Neural crest cell (in vitro differentiated cells): ENCODE results near the gene PIK3C2G. TPM values are rescaled to one million over a fixed set of nuclear protein-coding genes. Genes with fewer than 3 reads are reported as not detected.

ENCODE experiments used
- DNase-seq: peaks from one replicate; pipeline ENCODE4 v3.0.0; 2021; ENCODE audit warnings: low read depth, mixed read lengths, low spot score
- H3K27ac Mint-ChIP-seq: one replicate; pipeline ENCODE4 v1.8.0; 2021; ENCODE audit warnings: mild to moderate bottlenecking, mixed read lengths; ENCODE audit not compliant: unreplicated experiment
- H3K27me3 Mint-ChIP-seq: 2 replicates; pipeline ENCODE4 v1.8.0; 2021; ENCODE audit warnings: low read depth, mild to moderate bottlenecking, mixed read lengths
- H3K36me3 Mint-ChIP-seq: 2 replicates; pipeline ENCODE4 v1.8.0; 2021; ENCODE audit warnings: low read depth, mild to moderate bottlenecking, mixed read lengths
- H3K4me1 Mint-ChIP-seq: 2 replicates; pipeline ENCODE4 v1.8.0; 2021; ENCODE audit warnings: mixed read lengths
- H3K4me3 Mint-ChIP-seq: one replicate; pipeline ENCODE4 v1.8.0; 2021; ENCODE audit warnings: mild to moderate bottlenecking, mixed read lengths
- H3K9me3 Mint-ChIP-seq: 2 replicates; pipeline ENCODE4 v1.8.0; 2021; ENCODE audit warnings: mixed read lengths
- CTCF ChIP-seq: fragments of 200-600 bp; sonication (generic); conservative IDR thresholded peaks from 2 replicates; pipeline ENCODE4 v1.5.0; 2021; ENCODE audit warnings: antibody characterized with exemption, mild to moderate bottlenecking
- total RNA-seq: library from RNA; stranded (reverse); gene quantifications from 2 replicates; pipeline ENCODE4 v1.2.1, GENCODE V29; 2021

Gene PIK3C2G
- total RNA-seq, 1 donor from 2014 or later, result not detected

GRCh38 chr12:18375131-18375530 is 113.8 kb downstream of the PIK3C2G start:
- H3K4me1 Mint-ChIP-seq, result no peaks in the 10 kb centered on the region
- H3K27ac Mint-ChIP-seq, result no peak overlapping the region
- H3K4me3 Mint-ChIP-seq, result no peak overlapping the region
- H3K27me3 Mint-ChIP-seq, result no peaks in the 10 kb centered on the region
- H3K36me3 Mint-ChIP-seq, result no peaks in the 10 kb centered on the region
- no peak for DNase-seq
- H3K9me3 Mint-ChIP-seq, result peaks cover 11% of the 10 kb centered on the region
- TF ChIP-seq CTCF, result no peak

GRCh38 chr12:18375583-18375982 is 114.3 kb downstream of the PIK3C2G start:
- H3K27me3 Mint-ChIP-seq, result no peaks in the 10 kb centered on the region
- H3K27ac Mint-ChIP-seq, result no peak overlapping the region
- no peaks in the 10 kb centered on the region for H3K36me3 Mint-ChIP-seq
- no peaks in the 10 kb centered on the region for H3K4me1 Mint-ChIP-seq
- no peak for DNase-seq
- TF ChIP-seq CTCF, result no peak
- no peak overlapping the region for H3K4me3 Mint-ChIP-seq
- peaks cover 9% of the 10 kb centered on the region for H3K9me3 Mint-ChIP-seq

GRCh38 chr12:18382236-18382885 is 121.0 kb downstream of the PIK3C2G start:
- Mint-ChIP-seq H3K4me1 (peaks cover 12% of the 10 kb centered on the region), H3K36me3 (no peaks in the 10 kb centered on the region), H3K9me3 (no peaks in the 10 kb centered on the region), H3K4me3 (no peak overlapping the region), H3K27ac (no peak overlapping the region), H3K27me3 (no peaks in the 10 kb centered on the region)
- no peak for DNase-seq
- no peak for TF ChIP-seq CTCF

GRCh38 chr12:18383203-18383602 is 121.9 kb downstream of the PIK3C2G start:
- H3K36me3 Mint-ChIP-seq, result no peaks in the 10 kb centered on the region
- H3K4me3 Mint-ChIP-seq, result no peak overlapping the region
- no peak overlapping the region for H3K27ac Mint-ChIP-seq
- DNase-seq, result no peak
- H3K9me3 Mint-ChIP-seq, result no peaks in the 10 kb centered on the region
- peaks cover 12% of the 10 kb centered on the region for H3K4me1 Mint-ChIP-seq
- H3K27me3 Mint-ChIP-seq, result no peaks in the 10 kb centered on the region
- TF ChIP-seq CTCF, result no peak

- Mint-ChIP-seq H3K9me3 (no peaks in the 10 kb centered on the region), H3K27me3 (no peaks in the 10 kb centered on the region), H3K27ac (no peak overlapping the region), H3K4me1 (peaks cover 10% of the 10 kb centered on the region), H3K36me3 (no peaks in the 10 kb centered on the region), H3K4me3 (no peak overlapping the region)
- DNase-seq, result no peak
- TF ChIP-seq CTCF, result no peak
These were observed 126.4 kb downstream of the PIK3C2G start for GRCh38 chr12:18387706-18388105.

- H3K4me1 Mint-ChIP-seq, result no peaks in the 10 kb centered on the region
These were observed 128.5 kb downstream of the PIK3C2G start for GRCh38 chr12:18389820-18390219.

More at GRCh38 chr12:18389820-18390219, 128.5 kb downstream of the PIK3C2G start:
- DNase-seq, result no peak
- Mint-ChIP-seq H3K9me3 (no peaks in the 10 kb centered on the region), H3K36me3 (no peaks in the 10 kb centered on the region), H3K4me3 (no peak overlapping the region), H3K27me3 (no peaks in the 10 kb centered on the region), H3K27ac (no peak overlapping the region)
- no peak for TF ChIP-seq CTCF
